ENCODE data around the gene AMPD3.
"Not testable (repeated sequence)": the region's sequence is repeated elsewhere in the genome, so short reads cannot be mapped to it uniquely, and the experiment has no call there.

AMPD3 gene

GRCh38 chr11:10454878-10455631, at the start of gene AMPD3:
TSS of gene AMPD3 (plus strand) at chr11:10455264. CDS start at chr11:10461520, 6,256 bp downstream.
- no peak for DNase-seq

- peak; percentile 45 to 56 for DNase-seq
Observed at GRCh38 chr11:10405865-10406592, 49.0 kb upstream of the AMPD3 start.

GRCh38 chr11:10407055-10407454, 48.0 kb upstream of the AMPD3 start:
- no peak for DNase-seq

GRCh38 chr11:10407749-10408685, 47.0 kb upstream of the AMPD3 start:
- no peak for DNase-seq

GRCh38 chr11:10409207-10409661, 45.8 kb upstream of the AMPD3 start:
- no peak for DNase-seq

- DNase-seq = no peak
Observed at GRCh38 chr11:10410106-10410843, 44.8 kb upstream of the AMPD3 start.

- no peak for DNase-seq
Observed at GRCh38 chr11:10410844-10411200, 44.2 kb upstream of the AMPD3 start.

- no peak for DNase-seq
Observed at GRCh38 chr11:10412266-10412665, 42.8 kb upstream of the AMPD3 start.

- peak; percentile 21 to 29 for DNase-seq
Observed at GRCh38 chr11:10413268-10413667, 41.8 kb upstream of the AMPD3 start.

- no peak for DNase-seq
Observed at GRCh38 chr11:10414181-10414580, 40.9 kb upstream of the AMPD3 start.

- no peak for DNase-seq
Observed at GRCh38 chr11:10414659-10415058, 40.4 kb upstream of the AMPD3 start.

GRCh38 chr11:10415817-10416392, 39.2 kb upstream of the AMPD3 start:
- DNase-seq = no peak

- no peak for DNase-seq
Observed at GRCh38 chr11:10418259-10418949, 36.7 kb upstream of the AMPD3 start.

- no peak for DNase-seq
Observed at GRCh38 chr11:10418950-10419310, 36.1 kb upstream of the AMPD3 start.

GRCh38 chr11:10426475-10426874, 28.6 kb upstream of the AMPD3 start:
- DNase-seq = no peak

GRCh38 chr11:10428453-10428852, 26.6 kb upstream of the AMPD3 start:
- no peak for DNase-seq

GRCh38 chr11:10429526-10429925, 25.5 kb upstream of the AMPD3 start:
- no peak for DNase-seq

GRCh38 chr11:10432493-10432892, 22.6 kb upstream of the AMPD3 start:
- no peak for DNase-seq

GRCh38 chr11:10432971-10433370, 22.1 kb upstream of the AMPD3 start:
- no peak for DNase-seq

- DNase-seq = no peak
Observed at GRCh38 chr11:10436224-10436623, 18.8 kb upstream of the AMPD3 start.

- DNase-seq = not testable (repeated sequence)
Observed at GRCh38 chr11:10436683-10437082, 18.4 kb upstream of the AMPD3 start.

- DNase-seq = no peak
Observed at GRCh38 chr11:10438458-10438857, 16.6 kb upstream of the AMPD3 start.

Measured in activated CD4-positive, alpha-beta T cell treated with anti-CD3 and anti-CD28 coated beads, Interleukin-2, amount 50 U/mL, for 4 hours (primary cell).